Lower leg skin (tissue), 3 donors: ENCODE measurements around the gene ATP11B.
"Not testable (repeated sequence)": the region's sequence is repeated elsewhere in the genome, so short reads cannot be mapped to it uniquely, and the experiment has no call there.

Experiments
- POLR2A ChIP-seq, 2 donors: fragments of 450-650 bp; IDR thresholded peaks; one replicate each; pipeline ENCODE4 v1.6.1; 2016 to 2017; ENCODE audit warnings: antibody characterized with exemption in 2 of 2, mild to moderate bottlenecking in 1 of 2, moderate library complexity in 1 of 2
- TF ChIP-seq, protein P1 (sequence below), 3 donors: fragments of 450-650 bp; IDR thresholded peaks; one replicate each; pipeline ENCODE4 v1.5.1; 2016; ENCODE audit warnings: antibody characterized with exemption in 3 of 3, mild to moderate bottlenecking in 3 of 3, moderate library complexity in 2 of 3

DNA sequence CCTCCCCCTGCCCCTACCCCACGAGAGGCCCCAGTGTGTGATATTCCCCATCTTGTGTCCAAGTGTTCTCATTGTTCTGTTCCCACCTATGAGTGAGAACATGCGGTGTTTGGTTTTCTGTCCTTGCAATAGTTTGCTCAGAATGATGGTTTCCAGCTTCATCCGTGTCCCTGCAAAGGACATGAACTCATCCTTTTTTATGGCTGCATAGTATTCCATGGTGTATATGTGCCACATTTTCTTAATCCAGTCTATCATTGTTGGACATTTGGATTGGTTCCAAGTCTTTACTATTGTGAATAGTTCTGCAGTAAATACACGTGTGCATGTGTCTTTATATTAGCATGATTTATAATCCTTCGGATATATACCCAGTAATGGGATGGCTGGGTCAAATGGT is 29.0 kb downstream of the ATP11B start:
- TF ChIP-seq, protein P1, sequence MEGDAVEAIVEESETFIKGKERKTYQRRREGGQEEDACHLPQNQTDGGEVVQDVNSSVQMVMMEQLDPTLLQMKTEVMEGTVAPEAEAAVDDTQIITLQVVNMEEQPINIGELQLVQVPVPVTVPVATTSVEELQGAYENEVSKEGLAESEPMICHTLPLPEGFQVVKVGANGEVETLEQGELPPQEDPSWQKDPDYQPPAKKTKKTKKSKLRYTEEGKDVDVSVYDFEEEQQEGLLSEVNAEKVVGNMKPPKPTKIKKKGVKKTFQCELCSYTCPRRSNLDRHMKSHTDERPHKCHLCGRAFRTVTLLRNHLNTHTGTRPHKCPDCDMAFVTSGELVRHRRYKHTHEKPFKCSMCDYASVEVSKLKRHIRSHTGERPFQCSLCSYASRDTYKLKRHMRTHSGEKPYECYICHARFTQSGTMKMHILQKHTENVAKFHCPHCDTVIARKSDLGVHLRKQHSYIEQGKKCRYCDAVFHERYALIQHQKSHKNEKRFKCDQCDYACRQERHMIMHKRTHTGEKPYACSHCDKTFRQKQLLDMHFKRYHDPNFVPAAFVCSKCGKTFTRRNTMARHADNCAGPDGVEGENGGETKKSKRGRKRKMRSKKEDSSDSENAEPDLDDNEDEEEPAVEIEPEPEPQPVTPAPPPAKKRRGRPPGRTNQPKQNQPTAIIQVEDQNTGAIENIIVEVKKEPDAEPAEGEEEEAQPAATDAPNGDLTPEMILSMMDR (IDR thresholded peaks at IDR 0.05): not testable (repeated sequence)
- not testable (repeated sequence) for TF ChIP-seq POLR2A (IDR thresholded peaks at IDR 0.05)
